GM18867 (cell line): ENCODE measurements around the gene EMILIN3.
A peak's percentile ranks its signal among the peaks of the same experiment; 100 is the strongest.

ENCODE experiments used
- ATAC-seq: cut with Tn5 transposase; IDR thresholded peaks from one replicate; pipeline ENCODE4 v1.9.1; 2021; ENCODE audit warnings: mild to moderate bottlenecking, moderate library complexity; ENCODE audit not compliant: unreplicated experiment

The EMILIN3 gene

DNA sequence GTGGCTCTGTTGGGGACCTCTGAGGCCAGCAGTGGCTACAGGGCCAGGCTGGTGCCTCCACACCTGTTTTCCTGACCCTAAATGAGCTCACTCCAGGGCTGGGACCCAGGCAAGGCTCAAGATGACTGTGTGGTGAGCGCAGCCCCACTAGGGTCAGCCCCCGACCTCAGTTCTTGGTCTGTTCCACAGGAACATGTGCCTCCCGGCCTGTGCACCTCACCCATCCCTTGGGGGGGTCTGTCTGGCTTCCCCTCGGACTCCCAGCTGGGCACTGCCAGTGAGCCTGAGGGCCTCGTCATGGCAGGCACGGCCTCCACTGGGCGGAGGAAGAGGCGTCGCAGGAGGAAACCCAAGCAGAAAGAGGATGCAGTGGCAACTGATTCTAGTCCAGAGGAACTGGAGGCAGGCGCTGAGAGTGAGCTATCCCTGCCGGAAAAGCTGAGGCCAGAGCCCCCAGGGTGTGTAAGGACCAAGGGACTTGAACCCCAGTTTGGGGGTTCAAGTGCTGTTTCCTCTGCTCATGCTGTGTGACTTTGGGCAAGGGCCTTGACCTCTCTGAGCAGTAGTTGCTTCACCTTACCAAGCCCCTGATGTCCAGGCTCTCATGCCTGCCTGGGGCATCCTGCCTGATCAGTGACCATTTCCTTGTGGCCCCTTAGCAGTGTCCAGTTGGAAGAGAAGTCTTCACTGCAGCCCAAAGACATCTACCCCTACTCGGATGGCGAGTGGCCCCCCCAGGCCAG lies 18.0 kb downstream of the EMILIN3 start:
- ATAC-seq, result no peak

DNA sequence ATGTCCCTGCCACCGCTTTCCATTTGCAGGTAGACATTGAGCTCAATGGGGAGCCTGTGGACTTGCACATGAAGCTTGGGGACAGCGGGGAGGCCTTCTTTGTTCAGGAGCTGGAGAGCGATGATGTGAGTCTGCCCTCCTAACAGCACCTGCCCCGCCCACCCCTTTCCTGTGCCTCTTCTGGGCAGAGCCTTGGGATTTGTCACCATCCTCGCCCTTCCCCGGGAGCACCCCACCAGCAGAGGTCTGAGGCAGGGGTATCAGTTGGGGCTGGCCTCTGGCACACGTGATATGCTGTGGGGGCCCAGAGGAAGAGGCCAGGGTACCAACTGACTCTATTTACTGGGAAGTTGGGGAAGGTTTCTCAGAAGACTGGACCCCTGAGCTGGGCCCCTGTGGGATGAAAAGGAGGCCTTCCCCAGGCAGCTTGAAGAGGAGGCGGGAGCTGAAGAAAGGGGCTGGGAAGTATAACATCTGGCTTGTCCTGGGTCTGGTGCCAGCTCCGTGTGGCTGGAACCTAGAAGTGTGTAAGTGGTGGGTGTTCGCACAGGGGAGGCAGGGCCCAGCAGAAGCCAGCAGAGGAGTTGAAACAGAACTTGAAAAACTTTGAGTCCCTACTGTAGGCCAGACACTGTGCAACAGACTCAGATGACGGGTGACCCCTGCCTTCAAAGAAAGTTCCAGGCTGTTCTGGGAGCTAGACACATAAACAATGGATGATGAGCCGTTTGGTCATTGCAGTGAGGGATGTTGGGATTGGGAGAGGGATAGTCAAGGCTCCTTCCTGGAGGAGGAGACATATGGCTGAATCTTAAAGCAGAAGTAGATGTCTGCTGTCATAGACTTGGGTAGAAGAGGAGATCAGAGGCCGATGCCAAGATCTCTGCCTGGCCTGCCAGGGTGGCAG lies 18.8 kb downstream of the EMILIN3 start:
- ATAC-seq, result no peak

GRCh38 chr20:41345729-41346067 lies 20.9 kb downstream of the EMILIN3 start:
- no peak for ATAC-seq

DNA sequence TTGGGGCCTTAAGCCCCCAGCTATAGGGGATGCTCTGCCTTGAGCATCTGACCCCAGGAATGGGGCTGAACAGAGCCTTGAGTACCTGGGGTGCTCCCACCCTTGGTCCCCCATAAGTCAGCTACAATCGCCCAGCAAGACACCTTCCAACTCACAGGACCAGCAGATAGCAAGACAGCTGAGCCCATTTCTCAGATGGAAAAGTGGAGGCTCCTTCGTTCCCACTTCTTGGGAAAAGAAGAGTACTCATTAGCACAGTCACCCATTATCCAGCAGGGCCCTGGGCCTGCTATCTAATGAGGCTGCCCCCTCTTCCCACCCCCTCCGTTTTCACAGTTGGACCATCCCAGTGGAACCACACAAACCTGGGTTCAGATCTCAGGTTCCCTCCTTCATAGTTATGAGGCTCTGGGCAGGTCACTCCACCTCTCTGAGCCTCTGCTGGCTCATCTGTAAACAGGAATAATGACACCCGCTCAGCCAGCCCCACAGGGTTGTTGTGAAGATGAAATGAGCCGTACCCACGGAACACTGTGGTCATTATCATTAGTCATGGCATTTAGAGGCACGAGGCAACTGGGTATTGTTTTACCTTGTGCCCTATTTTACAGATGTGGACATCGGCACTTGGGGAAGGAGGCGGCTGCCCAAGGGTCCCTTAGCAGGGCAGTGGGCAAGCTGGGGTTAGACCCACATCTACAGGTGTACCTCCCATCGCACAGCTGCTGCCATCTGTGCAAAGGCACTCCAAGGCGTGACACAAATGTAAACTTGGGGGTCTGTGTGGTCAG lies 21.5 kb downstream of the EMILIN3 start:
- ATAC-seq, result no peak

GRCh38 chr20:41344477-41344876 lies 22.1 kb downstream of the EMILIN3 start:
- no peak for ATAC-seq

DNA sequence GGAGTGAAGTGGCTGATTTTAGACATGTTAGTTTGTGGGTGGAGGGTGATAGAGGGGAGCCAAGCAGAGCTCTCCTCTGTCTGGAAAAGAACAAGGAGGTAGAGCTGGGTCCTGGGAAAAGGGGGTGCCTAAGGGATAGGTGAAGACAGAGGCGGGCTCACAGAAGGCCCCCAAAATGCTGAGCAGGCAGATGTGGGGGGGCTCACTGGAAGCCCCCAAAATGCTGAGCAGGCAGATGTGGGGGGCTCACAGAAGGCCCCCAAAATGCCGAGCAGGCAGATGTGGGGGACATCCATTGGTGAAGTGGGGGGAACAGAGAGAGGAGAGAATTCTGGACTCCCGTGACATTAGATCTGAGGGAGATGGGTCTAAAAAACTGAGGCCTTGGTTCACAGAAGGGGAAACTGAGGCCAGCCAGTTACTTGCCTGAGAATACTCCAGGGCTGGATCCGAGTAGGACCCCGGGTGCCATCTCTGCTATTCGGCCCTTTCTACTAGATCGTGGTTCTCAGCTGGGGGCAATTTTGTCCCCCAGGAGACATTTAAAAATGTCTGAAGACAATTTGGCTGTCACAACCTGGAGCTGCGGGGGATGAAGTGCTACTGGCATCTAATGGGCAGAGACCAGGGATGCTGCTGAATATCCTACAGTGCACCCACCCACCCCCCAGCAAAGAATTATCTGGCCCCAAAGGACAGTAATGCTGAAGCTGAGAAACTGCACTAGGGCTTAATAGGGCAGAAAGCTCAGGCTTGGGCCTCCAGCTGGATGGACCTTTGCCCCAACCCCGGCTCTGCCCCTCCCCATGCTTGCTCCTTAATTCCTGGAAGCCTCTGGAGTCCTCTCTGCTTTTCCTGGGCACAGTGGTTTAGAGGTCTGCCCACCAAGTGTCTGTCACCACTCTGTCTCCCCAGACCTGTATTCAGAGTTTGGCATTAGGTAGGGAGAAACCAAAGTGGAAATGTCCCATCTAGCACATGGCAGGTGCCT lies 23.8 kb downstream of the EMILIN3 start:
- ATAC-seq, result no peak

DNA sequence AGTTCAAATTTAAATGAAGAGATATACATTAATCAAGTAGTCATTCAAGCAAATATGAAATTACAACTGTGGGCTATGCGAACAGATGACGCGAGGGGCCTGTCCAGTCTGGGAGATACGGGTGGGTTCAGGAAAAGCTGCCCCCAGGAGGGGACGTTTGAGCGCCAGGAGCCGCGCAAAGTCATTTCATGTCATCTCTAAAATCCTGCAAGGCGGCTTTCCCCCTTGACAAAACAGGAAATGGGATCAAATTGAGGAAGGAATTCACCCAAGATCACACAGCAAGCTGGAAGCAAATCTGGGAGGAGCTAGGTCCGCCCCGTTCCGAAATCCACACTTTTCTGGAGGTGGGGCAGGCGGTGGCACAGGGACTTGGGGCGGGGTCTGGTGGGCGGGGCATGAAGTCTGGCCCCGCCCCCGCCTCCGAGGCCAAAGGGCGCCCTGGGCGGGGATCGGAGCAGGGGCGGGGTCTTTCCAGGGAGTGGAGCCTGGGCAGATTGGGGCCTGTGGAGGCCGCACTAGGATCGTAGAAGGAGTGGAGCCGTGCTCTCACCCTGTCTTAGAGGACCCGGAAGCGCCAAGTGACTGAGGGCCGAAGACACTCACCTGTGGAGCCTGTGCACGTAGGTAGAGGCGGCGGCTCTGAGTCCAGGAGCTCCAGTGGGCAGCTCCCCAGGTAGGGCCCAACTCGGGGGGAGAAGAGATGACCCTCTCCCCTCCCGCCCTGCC lies 26.1 kb downstream of the EMILIN3 start, which contains the start of gene LPIN3:
Gene LPIN3, plus strand, starts transcription at position 495 of the 729 bp plus-strand sequence. CDS start 4,983 bp downstream, outside the sequence.
- ATAC-seq, result no peak

- peak; percentile 62 for ATAC-seq
Measured at GRCh38 chr20:41339957-41340326, 26.7 kb downstream of the EMILIN3 start.

- ATAC-seq, result no peak
Measured at GRCh38 chr20:41336711-41337492, 29.7 kb downstream of the EMILIN3 start.

DNA sequence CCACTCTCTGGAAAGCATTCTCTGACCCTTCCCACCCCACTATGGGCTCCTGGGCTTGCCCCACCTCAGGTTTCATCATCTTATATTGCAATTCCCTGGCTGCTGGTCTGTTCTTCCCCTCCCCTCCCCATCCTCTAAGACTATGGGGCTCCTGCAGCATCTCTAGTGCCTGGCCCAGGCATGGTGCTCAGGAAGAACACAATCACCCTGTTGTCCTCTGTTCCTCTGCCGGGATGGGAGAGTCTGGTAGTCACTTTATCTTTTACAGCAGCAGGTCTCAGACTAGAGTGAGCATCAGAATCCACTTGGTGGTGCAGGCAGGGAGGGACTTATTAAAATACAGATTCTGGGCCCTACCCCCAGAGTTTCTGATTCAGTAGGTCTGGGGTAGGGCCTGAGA lies 31.0 kb downstream of the EMILIN3 start:
- no peak for ATAC-seq

- no peak for ATAC-seq
Measured at GRCh38 chr20:41334443-41335421, 31.9 kb downstream of the EMILIN3 start.

- no peak for ATAC-seq
Measured at GRCh38 chr20:41334036-41334435, 32.6 kb downstream of the EMILIN3 start.

DNA sequence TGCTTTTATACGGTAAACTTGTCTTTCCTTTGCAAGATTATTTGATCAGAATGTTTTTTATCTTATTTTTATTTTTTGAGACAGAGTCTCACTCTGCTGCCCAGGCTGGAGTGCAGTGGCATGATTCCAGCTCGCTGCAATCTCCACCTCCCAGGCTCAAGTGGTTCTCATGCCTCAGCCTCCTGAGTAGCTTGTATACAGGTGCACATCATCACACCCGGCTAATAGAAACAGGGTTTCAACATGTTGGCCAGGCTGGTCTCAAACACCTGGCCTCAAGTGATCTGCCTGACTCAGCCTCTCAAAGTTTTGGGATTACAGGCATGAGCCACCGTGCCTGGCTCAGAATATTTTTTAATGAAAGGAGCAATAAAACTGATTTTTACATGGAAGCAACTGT lies 34.9 kb downstream of the EMILIN3 start:
- ATAC-seq, result no peak

DNA sequence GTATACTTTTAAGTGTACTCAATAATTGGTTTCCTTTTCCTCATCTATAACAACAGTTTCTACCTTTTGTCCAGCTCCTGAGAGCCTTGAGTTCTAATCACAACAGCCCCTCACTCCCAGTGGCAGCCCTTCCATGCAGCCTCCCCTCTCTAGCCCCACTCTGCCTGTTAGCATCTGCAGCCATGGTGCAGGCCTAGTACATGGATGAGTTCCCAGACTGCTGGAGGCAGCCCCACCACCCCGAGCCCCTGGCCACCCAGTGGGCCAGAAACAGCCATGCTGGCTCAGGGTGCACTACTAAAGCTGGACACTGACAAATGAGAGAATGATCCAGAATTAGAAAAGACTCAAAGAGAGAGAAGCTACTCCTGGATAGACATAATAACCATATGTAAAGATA lies 35.7 kb downstream of the EMILIN3 start:
- ATAC-seq, result no peak

DNA sequence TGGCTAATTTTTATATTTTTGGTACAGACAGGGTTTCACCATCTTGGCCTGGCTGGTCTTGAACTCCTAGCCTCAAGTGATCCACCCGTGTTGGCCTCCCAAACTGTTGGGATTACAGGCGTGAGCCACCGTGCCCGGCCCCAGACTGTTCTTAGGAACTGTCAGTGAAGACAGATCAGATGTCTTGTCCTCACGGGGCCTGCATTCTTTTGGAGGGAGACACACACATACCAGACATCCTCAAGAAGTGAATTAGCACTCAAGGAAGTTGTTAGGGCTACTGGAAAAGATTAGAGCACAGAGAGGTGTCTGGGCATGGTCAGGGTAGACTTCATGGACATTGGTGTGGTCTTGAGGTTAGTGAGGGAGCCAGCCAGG lies 36.3 kb downstream of the EMILIN3 start:
- ATAC-seq, result no peak

DNA sequence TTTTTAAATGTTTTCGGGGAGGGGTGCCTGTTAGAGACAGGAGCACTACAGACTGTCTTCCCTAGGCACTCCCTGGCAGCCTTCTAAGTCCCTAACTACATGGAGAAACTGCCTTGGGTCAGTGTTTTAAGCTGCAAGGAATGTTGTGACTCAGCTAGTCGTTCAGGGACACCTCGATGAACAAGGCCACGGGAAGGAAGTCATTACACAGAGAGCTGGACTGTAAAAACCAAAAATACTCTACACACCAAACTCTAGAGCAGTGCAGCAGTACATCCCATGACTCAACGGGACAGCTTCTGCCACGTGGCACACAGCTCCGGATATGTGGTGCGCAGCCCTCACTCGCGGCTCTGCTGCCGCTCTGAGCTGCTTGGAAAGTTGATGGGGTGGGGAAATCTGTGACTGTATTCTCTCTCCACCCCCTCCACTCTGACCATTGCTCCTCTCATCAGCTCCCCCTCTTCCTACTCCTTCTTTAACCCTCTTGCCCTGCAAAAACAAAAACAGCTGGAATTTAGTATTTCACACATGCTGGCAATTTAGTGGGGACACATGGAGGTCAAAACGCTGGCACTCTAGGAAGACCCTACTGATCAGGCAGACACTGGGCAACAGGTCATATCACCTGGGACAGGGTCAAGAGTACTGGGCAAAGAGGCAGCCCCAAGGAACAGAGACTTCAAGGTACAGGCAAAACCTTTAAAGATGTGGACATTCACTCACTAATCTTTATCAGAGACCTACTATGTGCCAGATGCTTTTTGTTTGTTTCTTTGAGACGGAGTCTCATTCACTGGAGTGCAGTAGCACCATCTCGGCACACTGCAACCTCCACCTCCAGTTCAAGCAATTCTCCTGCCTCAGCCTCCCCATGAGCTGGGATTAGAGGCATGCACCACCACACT lies 36.9 kb downstream of the EMILIN3 start:
- ATAC-seq, result peak; percentile 70

DNA sequence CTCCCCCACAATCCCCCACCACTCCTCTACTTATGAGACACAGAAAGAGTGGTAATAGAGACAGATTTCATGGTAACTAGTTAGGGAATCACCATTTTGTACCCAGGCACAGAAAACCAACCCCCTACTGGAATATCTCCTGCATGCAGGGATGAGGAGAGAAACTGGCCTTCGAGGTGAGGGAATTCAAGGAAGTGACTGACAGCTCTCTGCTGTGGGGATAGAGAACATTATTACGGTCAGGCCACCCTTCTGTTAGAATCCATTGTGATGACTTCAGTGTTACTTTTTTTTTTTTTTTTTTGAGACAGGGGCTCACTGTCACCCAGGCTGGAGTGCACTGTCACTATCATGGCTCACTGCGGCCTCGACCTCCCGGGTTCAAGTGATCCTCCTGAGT lies 39.4 kb downstream of the EMILIN3 start:
- ATAC-seq, result no peak
